Stimulated activated naive CD8-positive, alpha-beta T cell treated with anti-CD3 and anti-CD28 coated beads, Interleukin-15, amount 100 ng/mL, for 72 hours (primary cell): ENCODE measurements around the gene BACH2.
A peak's percentile ranks its signal among the peaks of the same experiment; 100 is the strongest.
"Not testable (repeated sequence)": the region's sequence is repeated elsewhere in the genome, so short reads cannot be mapped to it uniquely, and the experiment has no call there.

ENCODE experiments used
- ATAC-seq: fragments of 150-1000 bp; cut with Tn5 transposase; 2 replicates; pipeline ENCODE4 v1.10.0; 2021; ENCODE audit warnings: mild to moderate bottlenecking, moderate library complexity
- DNase-seq, 2 donors: peaks; one replicate each; pipeline ENCODE4 v3.0.0; 2021 to 2022
- H3K27ac Mint-ChIP-seq, 2 donors: one replicate each; pipeline ENCODE4 v1.8.0; 2022; ENCODE audit warnings: mild to moderate bottlenecking in 2 of 2, mixed read lengths in 2 of 2, moderate library complexity in 2 of 2
- H3K27me3 Mint-ChIP-seq: one replicate; pipeline ENCODE4 v1.8.0; 2022; ENCODE audit warnings: mixed read lengths
- H3K4me1 Mint-ChIP-seq: one replicate; pipeline ENCODE4 v1.8.0; 2022; ENCODE audit warnings: mild to moderate bottlenecking, mixed read lengths
- H3K4me3 Mint-ChIP-seq, 2 donors: one replicate each; pipeline ENCODE4 v1.8.0; 2022; ENCODE audit warnings: mild to moderate bottlenecking in 2 of 2, mixed read lengths in 2 of 2, moderate library complexity in 1 of 2
- H3K9me3 Mint-ChIP-seq, 2 donors: one replicate each; pipeline ENCODE4 v1.8.0; 2022; ENCODE audit warnings: mixed read lengths in 2 of 2

BACH2 gene

GRCh38 chr6:90059178-90059577 is 237.5 kb downstream of the BACH2 start:
- not testable (repeated sequence) for DNase-seq, H3K27ac Mint-ChIP-seq, ATAC-seq, H3K4me3 Mint-ChIP-seq, H3K27me3 Mint-ChIP-seq
- Mint-ChIP-seq H3K4me1 (peaks cover 33% of the 10 kb centered on the region), H3K9me3 (peaks cover 16 to 26% of the 10 kb centered on the region in 2 donors)

GRCh38 chr6:90055924-90056323 is 240.7 kb downstream of the BACH2 start:
- DNase-seq, H3K27me3 Mint-ChIP-seq, H3K27ac Mint-ChIP-seq, ATAC-seq, H3K4me3 Mint-ChIP-seq: not testable (repeated sequence)
- Mint-ChIP-seq H3K4me1 (peaks cover 56% of the 10 kb centered on the region), H3K9me3 (peaks cover 35 to 37% of the 10 kb centered on the region in 2 donors)

GRCh38 chr6:90054193-90054592 is 242.4 kb downstream of the BACH2 start:
- not testable (repeated sequence) for H3K27ac Mint-ChIP-seq, H3K27me3 Mint-ChIP-seq, DNase-seq, H3K4me3 Mint-ChIP-seq, ATAC-seq
- H3K9me3 Mint-ChIP-seq = peaks cover 35 to 37% of the 10 kb centered on the region in 2 donors
- H3K4me1 Mint-ChIP-seq = peaks cover 58% of the 10 kb centered on the region

- no peaks in the 10 kb centered on the region for H3K27me3 Mint-ChIP-seq
- H3K27ac Mint-ChIP-seq = peak overlapping the region; percentile 93
- DNase-seq = no peak
- no peak for ATAC-seq
- H3K4me1 Mint-ChIP-seq = peaks cover 58% of the 10 kb centered on the region
- H3K9me3 Mint-ChIP-seq = peaks cover 35 to 37% of the 10 kb centered on the region in 2 donors
- peak overlapping the region in 1 of 2 donors; percentile 15 for H3K4me3 Mint-ChIP-seq
Measured at GRCh38 chr6:90053614-90054013, 243.0 kb downstream of the BACH2 start.

- Mint-ChIP-seq H3K27ac (peak overlapping the region; percentile 2 to 96), H3K27me3 (no peaks in the 10 kb centered on the region)
Measured at GRCh38 chr6:90049295-90049694, 247.3 kb downstream of the BACH2 start.

GRCh38 chr6:90048206-90048967 is 248.3 kb downstream of the BACH2 start:
- Mint-ChIP-seq H3K9me3 (peaks cover 3 to 15% of the 10 kb centered on the region in 2 donors), H3K4me3 (peak overlapping the region; percentile 48 to 65), H3K4me1 (peaks cover 22% of the 10 kb centered on the region), H3K27ac (peak overlapping the region; percentile 2 to 96), H3K27me3 (no peaks in the 10 kb centered on the region)
- peak; percentile 55 for ATAC-seq
- no peak for DNase-seq

More at GRCh38 chr6:90049295-90049694, 247.3 kb downstream of the BACH2 start:
- ATAC-seq (peak; percentile 88), DNase-seq (peak in 1 of 2 donors; percentile 60)
- Mint-ChIP-seq H3K4me3 (peak overlapping the region; percentile 48 to 65), H3K9me3 (peaks cover 9 to 21% of the 10 kb centered on the region in 2 donors), H3K4me1 (peaks cover 30% of the 10 kb centered on the region)

GRCh38 chr6:90045535-90045934 is 251.1 kb downstream of the BACH2 start:
- no peak for DNase-seq
- H3K4me3 Mint-ChIP-seq = peak overlapping the region in 1 of 2 donors; percentile 45
- no peaks in the 10 kb centered on the region for H3K27me3 Mint-ChIP-seq
- H3K4me1 Mint-ChIP-seq = peaks cover 4% of the 10 kb centered on the region
- no peaks in the 10 kb centered on the region for H3K9me3 Mint-ChIP-seq
- peak overlapping the region; percentile 7 to 89 for H3K27ac Mint-ChIP-seq
- no peak for ATAC-seq

GRCh38 chr6:90044833-90045381 is 251.7 kb downstream of the BACH2 start:
- Mint-ChIP-seq H3K4me1 (peaks cover 7% of the 10 kb centered on the region), H3K27ac (no peak overlapping the region), H3K27me3 (no peaks in the 10 kb centered on the region), H3K4me3 (no peak overlapping the region), H3K9me3 (no peaks in the 10 kb centered on the region)
- no peak for DNase-seq
- ATAC-seq = peak; percentile 50

- DNase-seq (no peak), ATAC-seq (no peak)
- no peaks in the 10 kb centered on the region for H3K9me3 Mint-ChIP-seq
- no peaks in the 10 kb centered on the region for H3K27me3 Mint-ChIP-seq
- H3K4me3 Mint-ChIP-seq = no peak overlapping the region
- no peak overlapping the region for H3K27ac Mint-ChIP-seq
- H3K4me1 Mint-ChIP-seq = peaks cover 12% of the 10 kb centered on the region
Measured at GRCh38 chr6:90044182-90044832, 252.3 kb downstream of the BACH2 start.

- no peak for ATAC-seq
- H3K4me3 Mint-ChIP-seq = no peak overlapping the region
Measured at GRCh38 chr6:90040931-90041330, 255.7 kb downstream of the BACH2 start.

GRCh38 chr6:90039911-90040310 is 256.7 kb downstream of the BACH2 start:
- peak overlapping the region in 1 of 2 donors; percentile 46 for H3K27ac Mint-ChIP-seq
- ATAC-seq (no peak), DNase-seq (no peak)
- H3K4me1 Mint-ChIP-seq = peaks cover 49% of the 10 kb centered on the region
- H3K27me3 Mint-ChIP-seq = no peaks in the 10 kb centered on the region
- peaks cover 0 to 9% of the 10 kb centered on the region in 2 donors for H3K9me3 Mint-ChIP-seq
- H3K4me3 Mint-ChIP-seq = no peak overlapping the region

More at GRCh38 chr6:90040931-90041330, 255.7 kb downstream of the BACH2 start:
- no peaks in the 10 kb centered on the region for H3K27me3 Mint-ChIP-seq
- H3K9me3 Mint-ChIP-seq = peaks cover 0 to 9% of the 10 kb centered on the region in 2 donors
- no peak for DNase-seq
- peaks cover 39% of the 10 kb centered on the region for H3K4me1 Mint-ChIP-seq
- H3K27ac Mint-ChIP-seq = no peak overlapping the region

- no peaks in the 10 kb centered on the region for H3K27me3 Mint-ChIP-seq
- no peak for ATAC-seq
Measured at GRCh38 chr6:90038961-90039653, 257.5 kb downstream of the BACH2 start.

GRCh38 chr6:90036963-90037362 is 259.7 kb downstream of the BACH2 start:
- DNase-seq (no peak), ATAC-seq (no peak)
- Mint-ChIP-seq H3K27me3 (no peaks in the 10 kb centered on the region), H3K4me3 (no peak overlapping the region), H3K9me3 (peaks cover 0 to 9% of the 10 kb centered on the region in 2 donors), H3K4me1 (peaks cover 54% of the 10 kb centered on the region), H3K27ac (no peak overlapping the region)

More at GRCh38 chr6:90038961-90039653, 257.5 kb downstream of the BACH2 start:
- no peak overlapping the region for H3K27ac Mint-ChIP-seq
- peaks cover 0 to 9% of the 10 kb centered on the region in 2 donors for H3K9me3 Mint-ChIP-seq
- H3K4me3 Mint-ChIP-seq = no peak overlapping the region
- peaks cover 54% of the 10 kb centered on the region for H3K4me1 Mint-ChIP-seq
- no peak for DNase-seq

- peaks cover 59% of the 10 kb centered on the region for H3K4me1 Mint-ChIP-seq
- ATAC-seq (no peak), DNase-seq (no peak)
- H3K9me3 Mint-ChIP-seq = peaks cover 0 to 9% of the 10 kb centered on the region in 2 donors
- no peak overlapping the region for H3K4me3 Mint-ChIP-seq
- H3K27ac Mint-ChIP-seq = peak overlapping the region in 1 of 2 donors; percentile 17
- H3K27me3 Mint-ChIP-seq = no peaks in the 10 kb centered on the region
Measured at GRCh38 chr6:90035047-90035723, 261.5 kb downstream of the BACH2 start.
